22Rv1 (cell line): ENCODE results near the gene MTA1.

ENCODE experiments used
- CTCF ChIP-seq: fragments of 450-650 bp; IDR thresholded peaks from 2 replicates; pipeline ENCODE4 v1.5.1; 2017; ENCODE audit warnings: mild to moderate bottlenecking
- ZFX ChIP-seq: fragments of 450-650 bp; IDR thresholded peaks from 2 replicates; pipeline ENCODE4 v1.6.1; 2017; ENCODE audit warnings: antibody characterized with exemption, borderline replicate concordance

GRCh38 chr14:105440554-105440900, 20.9 kb downstream of the MTA1 start:
- no peak for TF ChIP-seq CTCF
- no peak for TF ChIP-seq ZFX
